Mammary microvascular endothelial cell (primary cell): ENCODE measurements around the gene BPTF. TPM values are rescaled to one million over a fixed set of nuclear protein-coding genes. Genes with fewer than 3 reads are reported as not detected.

ENCODE experiments used
- total RNA-seq: library from RNA; depleted of rRNA; stranded (reverse); fragments of >200 nt; gene quantifications from 2 replicates; pipeline ENCODE4 v1.2.3, GENCODE V29; 2015

The BPTF gene, protein sequence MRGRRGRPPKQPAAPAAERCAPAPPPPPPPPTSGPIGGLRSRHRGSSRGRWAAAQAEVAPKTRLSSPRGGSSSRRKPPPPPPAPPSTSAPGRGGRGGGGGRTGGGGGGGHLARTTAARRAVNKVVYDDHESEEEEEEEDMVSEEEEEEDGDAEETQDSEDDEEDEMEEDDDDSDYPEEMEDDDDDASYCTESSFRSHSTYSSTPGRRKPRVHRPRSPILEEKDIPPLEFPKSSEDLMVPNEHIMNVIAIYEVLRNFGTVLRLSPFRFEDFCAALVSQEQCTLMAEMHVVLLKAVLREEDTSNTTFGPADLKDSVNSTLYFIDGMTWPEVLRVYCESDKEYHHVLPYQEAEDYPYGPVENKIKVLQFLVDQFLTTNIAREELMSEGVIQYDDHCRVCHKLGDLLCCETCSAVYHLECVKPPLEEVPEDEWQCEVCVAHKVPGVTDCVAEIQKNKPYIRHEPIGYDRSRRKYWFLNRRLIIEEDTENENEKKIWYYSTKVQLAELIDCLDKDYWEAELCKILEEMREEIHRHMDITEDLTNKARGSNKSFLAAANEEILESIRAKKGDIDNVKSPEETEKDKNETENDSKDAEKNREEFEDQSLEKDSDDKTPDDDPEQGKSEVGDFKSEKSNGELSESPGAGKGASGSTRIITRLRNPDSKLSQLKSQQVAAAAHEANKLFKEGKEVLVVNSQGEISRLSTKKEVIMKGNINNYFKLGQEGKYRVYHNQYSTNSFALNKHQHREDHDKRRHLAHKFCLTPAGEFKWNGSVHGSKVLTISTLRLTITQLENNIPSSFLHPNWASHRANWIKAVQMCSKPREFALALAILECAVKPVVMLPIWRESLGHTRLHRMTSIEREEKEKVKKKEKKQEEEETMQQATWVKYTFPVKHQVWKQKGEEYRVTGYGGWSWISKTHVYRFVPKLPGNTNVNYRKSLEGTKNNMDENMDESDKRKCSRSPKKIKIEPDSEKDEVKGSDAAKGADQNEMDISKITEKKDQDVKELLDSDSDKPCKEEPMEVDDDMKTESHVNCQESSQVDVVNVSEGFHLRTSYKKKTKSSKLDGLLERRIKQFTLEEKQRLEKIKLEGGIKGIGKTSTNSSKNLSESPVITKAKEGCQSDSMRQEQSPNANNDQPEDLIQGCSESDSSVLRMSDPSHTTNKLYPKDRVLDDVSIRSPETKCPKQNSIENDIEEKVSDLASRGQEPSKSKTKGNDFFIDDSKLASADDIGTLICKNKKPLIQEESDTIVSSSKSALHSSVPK (N-terminal part only)
- total RNA-seq = 20.5 and 21.9 TPM in 2 replicates

DNA sequence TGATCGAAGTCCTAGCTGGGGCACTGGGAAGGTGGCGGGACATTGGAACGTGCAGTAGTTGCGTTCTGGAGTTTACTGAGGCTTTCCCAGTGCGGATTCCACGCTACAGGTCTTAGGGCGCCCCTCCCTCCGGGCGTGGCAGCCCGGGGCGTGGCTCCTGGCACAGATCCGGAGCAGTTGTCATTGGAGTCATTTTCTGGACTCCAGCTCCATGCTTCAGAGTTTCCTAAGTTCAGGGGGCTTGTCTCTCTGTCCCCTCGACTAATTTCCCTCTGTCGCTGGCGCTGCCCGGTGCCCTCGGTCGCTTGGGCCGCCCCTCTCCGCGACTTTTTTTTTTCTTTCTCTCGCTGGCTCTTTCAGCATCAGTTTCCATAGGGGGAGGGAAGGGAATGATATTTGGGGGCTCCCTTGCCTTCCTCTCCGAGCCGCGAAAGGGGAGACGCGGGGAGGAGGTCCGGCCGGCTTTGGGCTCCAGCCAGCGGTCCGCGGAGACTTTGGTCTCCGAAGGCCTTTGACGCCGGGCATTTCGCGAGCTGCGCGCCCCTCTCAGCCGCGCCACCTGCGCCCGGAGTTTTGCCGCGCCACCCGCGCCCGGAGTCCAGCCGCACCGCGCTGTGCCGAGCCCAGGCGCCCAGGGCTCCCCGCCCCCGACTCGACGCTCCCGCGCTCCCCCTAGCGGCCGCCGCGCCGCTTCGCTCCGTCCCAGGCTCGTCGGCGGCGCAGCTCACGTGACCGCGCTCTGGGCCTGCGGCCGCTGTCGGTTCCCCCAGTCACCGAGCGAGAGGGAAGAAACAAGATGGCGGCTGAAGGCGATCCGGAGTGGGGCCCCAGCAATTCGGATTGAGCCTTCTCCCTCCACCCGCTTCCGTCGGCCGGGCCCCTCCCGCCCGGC is at the start of gene BPTF:
Gene BPTF (plus strand): TSS at position 769 of the 892 bp plus-strand sequence. CDS start 222 bp downstream, outside the sequence.

DNA sequence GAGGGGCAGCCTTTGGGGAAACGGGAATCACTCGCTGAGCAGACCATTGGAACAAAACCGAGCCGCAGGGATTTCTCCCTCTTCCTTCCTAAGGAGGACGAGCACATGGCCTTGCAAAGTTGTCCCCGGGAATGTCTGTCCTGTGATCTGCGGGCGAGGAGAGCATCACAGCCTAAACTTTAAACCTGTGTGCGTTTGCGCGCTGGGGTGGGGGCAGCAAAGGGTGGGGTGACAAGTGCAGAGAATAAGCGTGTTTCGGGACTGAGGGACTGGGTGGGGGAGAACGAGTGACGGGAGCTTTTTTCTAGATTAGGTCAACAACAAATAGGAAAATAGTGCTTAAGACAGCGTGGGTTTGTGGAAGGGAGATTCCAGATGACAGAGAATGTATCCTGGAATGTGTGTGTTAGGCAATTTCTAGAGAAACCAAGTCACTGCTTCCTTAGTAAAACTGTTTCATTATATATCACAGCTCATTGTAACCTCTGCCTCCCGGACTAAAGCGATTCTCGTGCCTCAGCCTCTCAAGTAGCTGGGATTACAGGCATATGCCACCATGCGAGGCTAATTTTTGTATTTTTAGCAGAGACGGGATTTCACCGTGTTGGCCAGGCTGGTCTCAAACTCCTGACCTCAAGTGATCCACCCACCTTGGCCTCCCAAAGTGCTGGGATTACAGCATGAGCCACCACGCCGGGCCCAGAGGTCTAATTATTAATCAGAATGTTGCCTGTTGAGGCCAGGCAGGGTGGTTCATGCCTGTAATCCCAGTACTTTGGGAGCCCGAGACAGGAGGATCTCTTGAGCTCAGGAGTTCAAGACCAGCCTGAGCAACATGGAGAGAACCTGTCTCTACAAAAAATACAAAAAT is 171.2 kb downstream of the BPTF start, which contains the start of gene C17orf58:
Gene C17orf58 (minus strand): TSS at position 169 of the 871 bp plus-strand sequence. CDS start 271 bp downstream, outside the sequence.

Other genes with a start within 250 kb of the BPTF start
- gene NOL11, start 107.6 kb upstream of the BPTF start, total RNA-seq = 46.2 and 46.7 TPM in 2 replicates
- 12.1 and 12.5 TPM in 2 replicates for gene C17orf58, start 171.0 kb downstream of the BPTF start, total RNA-seq
- 244 and 246 TPM in 2 replicates for gene KPNA2, start 210.2 kb downstream of the BPTF start, total RNA-seq